SK-N-SH (cell line): ENCODE measurements around the gene CXorf38.

Experiments used
- CTCF ChIP-seq: fragments of 200-600 bp; sonication (generic); IDR thresholded peaks from 2 replicates; pipeline ENCODE4 v1.6.1; 2017; ENCODE audit warnings: antibody characterized with exemption, mild to moderate bottlenecking, moderate library complexity
- EP300 ChIP-seq, 2 experiments: IDR thresholded peaks; 2 replicates each; pipeline versions ENCODE4 v1.4.0 to v1.6.1; 2012; ENCODE audit warnings: borderline replicate concordance in 1 of 2, low read depth in 1 of 2, low read length in 1 of 2
- EZH2phosphoT487 ChIP-seq: fragments of 200-600 bp; sonication (generic); IDR thresholded peaks from 2 replicates; pipeline ENCODE4 v1.6.1; 2017; ENCODE audit warnings: low read depth, mixed run types, mild to moderate bottlenecking, antibody characterized with exemption, moderate library complexity, borderline replicate concordance
- FOXJ3 ChIP-seq: sonication (generic); formaldehyde crosslinking; IDR thresholded peaks from 2 replicates; pipeline ENCODE4 v1.5.1; 2020; ENCODE audit warnings: mild to moderate bottlenecking, missing genetic modification reagents
- GABPA ChIP-seq: IDR thresholded peaks from 2 replicates; pipeline ENCODE4 v1.4.0; 2012; ENCODE audit warnings: low read depth, mild to moderate bottlenecking
- MAX ChIP-seq: IDR thresholded peaks from 2 replicates; pipeline ENCODE4 v1.4.0; 2012; ENCODE audit warnings: low read depth
- REST ChIP-seq: IDR thresholded peaks from 2 replicates; pipeline ENCODE4 v1.6.1; 2012; ENCODE audit warnings: mild to moderate bottlenecking, low read depth, low read length, moderate library complexity
- SMC3 ChIP-seq: IDR thresholded peaks from 2 replicates; pipeline ENCODE4 v1.6.1; 2012; ENCODE audit warnings: low read depth, low read length, improper control_type of control experiment
- TAF1 ChIP-seq: IDR thresholded peaks from 2 replicates; pipeline ENCODE4 v1.6.1; 2012; ENCODE audit warnings: low read depth, mild to moderate bottlenecking, low read length, moderate library complexity, borderline replicate concordance
- USF2 ChIP-seq: fragments of 150-350 bp; IDR thresholded peaks from 2 replicates; pipeline ENCODE4 v1.6.1; 2017; ENCODE audit warnings: antibody characterized with exemption, low read length, low read depth, borderline replicate concordance

GRCh38 chrX:40661489-40661888 is 14.1 kb upstream of the CXorf38 start:
- TF ChIP-seq CTCF = no peak
- TF ChIP-seq EZH2phosphoT487 = no peak
- TF ChIP-seq TAF1 = no peak
- no peak for TF ChIP-seq SMC3
- no peak for TF ChIP-seq GABPA
- TF ChIP-seq USF2 = no peak
- no peak for TF ChIP-seq REST
- no peak for TF ChIP-seq EP300 (IDR thresholded peaks at IDR 0.05; ENCODE audit: borderline replicate concordance in 1 of 2, low read depth in 1 of 2, low read length in 1 of 2)
- TF ChIP-seq FOXJ3 (CRISPR knock-in tag) = no peak
- TF ChIP-seq MAX = no peak
